ENCODE results near the gene FOXO1.

The FOXO1 gene

GRCh38 chr13:40604135-40604534, 62.3 kb downstream of the FOXO1 start:
- DNase-seq: no peak

DNA sequence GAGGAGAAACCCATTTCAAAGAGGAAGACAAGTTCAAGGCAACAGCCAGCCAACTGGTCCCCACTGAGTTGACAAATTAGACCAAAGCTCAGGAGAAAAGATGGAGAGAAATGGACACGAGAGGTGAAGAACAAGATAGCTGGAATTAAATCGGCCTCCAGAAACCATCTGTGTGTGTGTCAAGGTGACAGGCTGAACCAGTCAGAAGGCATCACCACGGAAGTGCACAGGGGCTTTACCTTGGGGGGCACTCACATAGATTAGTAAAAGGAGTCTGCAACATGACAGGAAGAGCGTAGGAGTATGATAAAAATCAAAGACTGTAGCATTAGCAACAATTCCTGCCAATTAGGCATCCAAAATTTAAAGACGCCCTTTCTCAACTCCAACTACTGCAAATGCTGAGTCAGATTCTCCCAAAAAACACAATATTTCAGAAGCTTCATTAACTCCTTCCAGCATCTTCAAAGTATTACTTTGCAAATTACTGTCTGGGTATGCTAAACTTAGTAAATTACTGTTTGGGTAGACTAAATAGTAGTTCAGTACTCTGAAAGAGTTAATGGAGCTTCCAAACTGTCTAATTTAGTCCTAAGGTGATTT, 66.2 kb downstream of the FOXO1 start:
- no peak for DNase-seq

DNA sequence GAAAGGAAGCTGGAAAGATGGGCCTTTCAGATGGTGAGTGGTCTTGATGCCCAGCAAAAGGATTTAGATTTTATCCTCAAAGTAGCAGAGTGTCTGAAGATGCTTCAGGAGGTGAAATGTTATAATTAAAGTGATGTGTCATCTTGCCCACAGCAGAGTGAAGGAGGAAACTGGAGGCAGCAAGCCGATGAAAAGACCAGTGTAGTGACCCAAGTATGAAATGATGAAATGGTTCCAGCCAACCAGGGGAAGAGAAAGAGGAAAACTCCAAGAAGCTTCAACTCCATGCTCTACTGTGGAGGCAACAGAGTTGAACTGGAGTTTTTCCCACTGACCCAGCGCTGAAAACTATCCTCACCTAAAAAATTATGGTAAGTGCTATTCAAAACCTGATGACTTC, 66.7 kb downstream of the FOXO1 start:
- no peak for DNase-seq

GRCh38 chr13:40599124-40599523, 67.3 kb downstream of the FOXO1 start:
- no peak for DNase-seq

DNA sequence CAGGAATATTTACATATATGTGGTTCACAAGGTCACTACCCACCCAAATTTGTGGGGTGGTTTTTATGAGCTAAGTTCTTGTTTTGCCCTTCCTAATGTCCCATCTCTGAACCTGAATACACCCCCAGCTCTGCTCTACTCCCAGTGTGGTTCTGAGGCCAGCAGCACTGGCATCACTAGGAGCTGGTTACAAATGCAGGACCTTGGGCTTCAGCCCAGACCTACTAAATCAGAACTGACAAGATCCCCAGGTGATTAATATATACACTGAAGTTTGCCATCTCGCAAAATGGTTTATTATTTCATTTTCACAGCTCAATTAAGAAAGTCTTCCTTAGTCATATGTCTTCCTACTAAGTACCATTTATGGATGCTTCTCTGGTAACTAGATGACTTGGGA, 67.9 kb downstream of the FOXO1 start:
- DNase-seq: no peak

GRCh38 chr13:40597735-40598365, 68.6 kb downstream of the FOXO1 start:
- no peak for DNase-seq

DNA sequence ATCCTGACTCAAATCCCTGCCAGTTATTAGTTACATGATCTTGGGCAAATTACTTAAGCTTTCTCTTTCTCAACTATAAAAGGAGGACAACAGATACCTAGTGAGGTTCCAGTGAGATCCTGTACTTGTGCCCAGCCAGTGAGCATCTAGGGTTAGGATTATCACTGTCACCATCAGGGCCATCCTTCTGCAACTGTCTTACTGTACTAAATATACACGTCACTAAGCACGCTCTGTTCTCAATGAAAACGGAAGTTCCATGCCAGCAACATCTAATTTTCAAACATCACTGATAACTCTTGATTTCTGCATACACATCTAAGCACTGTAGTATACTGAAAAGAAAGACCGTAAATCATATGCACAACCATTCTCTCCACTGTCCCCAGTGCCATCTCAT, 70.0 kb downstream of the FOXO1 start:
- no peak for DNase-seq

DNA sequence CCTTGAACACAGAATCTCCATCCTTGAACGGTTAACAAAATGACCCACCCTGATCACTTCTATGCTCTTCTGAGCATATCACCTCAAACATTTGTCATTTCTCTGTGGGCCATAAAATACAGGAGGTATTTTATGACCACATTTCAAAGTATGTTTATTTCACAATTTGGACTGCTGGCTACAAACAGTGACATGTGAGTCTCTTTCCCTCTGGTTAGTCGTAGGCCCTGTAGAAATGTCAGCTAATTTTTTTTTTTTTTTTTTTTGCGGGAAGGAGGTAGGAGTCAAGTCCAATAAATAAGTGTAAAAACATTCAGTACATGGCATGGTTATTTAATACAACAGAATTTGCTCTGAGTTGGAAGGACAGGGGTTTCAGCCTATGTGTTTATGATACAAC, 70.7 kb downstream of the FOXO1 start:
- no peak for DNase-seq

- DNase-seq: no peak
Observed at GRCh38 chr13:40592035-40592434, 74.4 kb downstream of the FOXO1 start.

DNA sequence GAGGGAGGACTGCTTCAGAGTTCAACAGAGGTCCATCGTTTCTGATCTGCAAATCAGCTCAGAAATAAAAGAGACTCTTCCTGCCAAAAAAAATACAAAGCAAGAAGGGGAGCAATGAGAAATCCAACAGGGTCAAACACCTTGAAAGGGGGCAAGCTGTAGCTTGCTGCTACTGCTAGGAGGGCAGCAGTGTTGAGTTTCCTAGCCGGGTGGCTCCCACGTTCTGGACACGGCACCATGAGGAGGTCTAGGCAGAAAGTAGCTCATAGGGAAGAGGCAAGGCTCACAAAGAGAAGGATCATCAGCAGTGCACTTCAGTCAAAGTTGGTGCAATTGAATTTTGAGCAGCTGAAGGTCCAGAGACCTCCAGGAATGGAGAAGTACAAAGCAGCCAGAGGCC, 75.3 kb downstream of the FOXO1 start:
- no peak for DNase-seq

- DNase-seq: no peak
Observed at GRCh38 chr13:40590112-40590862, 76.2 kb downstream of the FOXO1 start.

DNA sequence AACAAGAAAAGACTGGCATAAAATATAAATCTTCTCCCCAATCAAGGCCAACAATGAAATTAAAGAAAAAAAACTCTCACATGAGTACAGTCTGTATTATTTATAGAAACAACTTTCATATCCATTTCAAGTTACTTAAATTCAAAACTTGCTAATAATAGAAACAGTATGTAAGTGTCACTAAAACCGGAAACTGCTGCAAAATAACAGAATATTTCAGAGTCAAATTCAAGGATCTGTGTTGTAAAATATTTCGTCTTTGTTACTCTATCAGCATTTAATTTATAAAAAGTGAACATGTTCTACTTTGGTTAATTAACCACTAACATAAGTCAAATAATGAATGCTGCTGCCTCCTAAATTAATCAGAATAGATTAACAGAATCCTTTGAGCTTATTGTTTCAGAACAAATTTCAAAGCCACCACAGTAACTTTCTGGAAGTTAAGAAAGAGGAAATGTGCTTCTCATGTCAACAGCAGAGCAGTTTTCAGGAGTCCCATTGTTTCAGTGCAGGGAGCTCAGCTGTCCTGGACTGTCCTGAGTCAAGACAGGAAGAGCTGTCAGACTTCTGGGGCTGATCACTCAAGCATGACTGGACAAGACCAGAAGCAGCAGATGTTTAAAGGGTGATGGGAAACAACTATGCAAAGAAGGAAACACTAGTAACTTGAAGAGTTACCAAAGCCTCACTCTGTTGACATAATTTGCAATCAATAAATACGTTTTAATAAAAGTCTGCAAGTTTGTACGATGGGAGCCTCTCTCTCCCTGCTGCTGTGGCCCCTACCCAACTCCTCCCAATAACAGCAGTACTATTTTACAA, 76.9 kb downstream of the FOXO1 start:
- peak; percentile 20 for DNase-seq

DNA sequence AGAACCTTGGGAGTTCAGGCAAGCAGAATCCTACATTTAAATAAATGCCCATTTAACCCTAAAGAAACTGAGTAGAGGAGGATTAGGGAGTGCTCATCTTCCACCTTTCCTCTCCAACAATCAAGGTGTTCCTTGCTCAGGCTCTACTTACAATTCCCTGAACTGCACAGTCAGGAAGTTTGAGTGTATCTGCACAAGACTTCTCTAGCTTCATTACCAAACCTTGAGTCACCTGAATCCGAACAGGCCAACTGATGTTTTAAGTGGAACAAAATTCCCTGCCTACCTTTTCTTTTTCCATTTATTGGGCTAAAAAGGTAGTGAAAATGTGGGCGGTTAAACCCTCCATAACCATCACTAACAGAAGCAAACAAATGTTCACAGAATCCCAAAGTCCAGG, 78.3 kb downstream of the FOXO1 start:
- no peak for DNase-seq

DNA sequence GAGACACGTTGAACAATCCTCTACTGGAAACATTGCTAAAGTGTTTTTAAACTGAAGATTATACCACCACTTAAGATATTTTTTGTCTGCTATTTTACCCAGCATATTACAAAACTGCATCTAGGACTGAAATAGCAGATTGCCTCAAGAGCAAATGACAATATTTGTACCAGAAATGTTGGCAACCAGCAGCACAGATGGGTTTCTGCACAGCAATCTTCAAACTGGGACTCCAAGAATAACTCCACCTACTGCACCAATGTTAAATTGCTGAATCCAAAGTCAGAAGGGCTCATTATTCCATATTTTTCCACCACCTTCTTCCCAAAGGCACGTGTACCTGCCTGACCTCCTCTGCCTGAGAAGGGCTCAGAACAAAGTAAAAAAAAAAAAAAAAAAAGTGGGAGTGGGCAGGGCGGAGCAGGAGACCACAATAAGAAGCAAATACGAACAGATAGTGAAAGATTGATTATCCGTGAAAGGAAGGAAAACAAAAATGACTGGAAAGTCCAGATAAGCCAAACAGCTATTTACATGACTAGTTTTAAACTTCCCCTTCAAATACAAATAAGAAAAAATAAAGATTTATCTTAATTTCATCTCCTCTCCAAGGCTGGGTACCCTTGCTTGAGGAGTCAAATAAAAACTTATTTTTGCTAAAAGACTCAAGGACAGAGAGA, 79.4 kb downstream of the FOXO1 start:
- DNase-seq: no peak

DNA sequence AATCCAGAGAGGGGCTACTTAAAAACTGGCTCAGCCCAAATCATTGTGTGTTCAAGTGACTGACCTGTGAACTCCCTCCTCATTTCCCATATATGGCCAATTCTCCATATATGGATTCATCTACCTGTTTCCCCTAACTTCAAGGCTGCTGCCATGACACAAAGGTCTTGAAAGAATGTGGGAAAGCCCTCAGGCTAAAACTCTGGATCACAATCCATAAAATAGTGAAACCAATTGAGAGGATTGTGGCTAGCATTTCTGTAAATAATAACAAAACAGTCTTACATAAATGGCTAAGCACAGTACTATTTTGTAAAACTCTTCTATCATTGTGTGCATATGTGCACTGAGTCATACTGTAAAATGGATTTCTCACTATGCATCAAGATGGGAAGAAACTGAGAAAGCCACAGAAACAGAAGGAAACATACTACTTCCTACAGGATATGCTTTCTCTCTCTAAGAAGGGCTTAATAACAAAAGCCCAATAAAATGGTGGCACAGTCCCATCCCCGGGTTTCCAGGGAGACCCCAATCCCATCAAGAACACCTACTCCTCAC, 80.5 kb downstream of the FOXO1 start:
- no peak for DNase-seq

DNA sequence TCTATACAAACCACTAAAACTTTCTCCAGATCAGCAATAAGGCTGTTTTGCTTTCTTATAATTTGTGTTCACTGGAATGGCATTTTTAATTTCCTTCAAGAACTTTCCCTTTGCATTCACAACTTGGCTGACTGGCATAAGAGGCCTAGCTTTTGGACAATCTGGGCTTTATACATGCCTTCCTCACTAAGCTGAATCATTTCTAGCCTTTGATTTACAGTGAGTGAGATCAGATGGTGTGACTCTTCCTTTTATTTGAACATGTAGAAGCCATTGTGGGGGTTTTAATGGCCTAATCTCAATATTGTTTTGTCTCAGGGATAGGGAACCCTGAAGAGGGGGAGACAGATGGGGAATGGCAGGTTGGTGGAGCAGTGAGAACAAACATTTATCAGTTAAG, 82.7 kb downstream of the FOXO1 start:
- no peak for DNase-seq

DNA sequence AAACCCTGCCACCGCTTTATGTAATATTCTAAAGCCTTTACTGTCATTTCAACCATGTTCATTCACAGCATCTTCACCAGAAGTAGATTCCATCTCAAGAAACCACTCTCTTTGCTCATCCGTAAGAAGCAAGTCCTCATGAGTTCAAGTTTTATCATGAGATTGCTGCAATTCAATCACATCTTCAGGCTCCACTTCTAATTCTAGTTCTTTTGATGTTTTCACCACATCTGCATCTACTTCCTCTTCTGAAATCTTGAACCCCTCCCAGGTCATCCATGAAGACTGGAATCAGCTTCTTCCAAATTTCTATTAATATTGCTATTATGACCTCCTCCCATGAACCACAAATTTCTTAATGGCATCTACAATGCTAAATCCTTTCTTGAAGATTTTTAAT, 83.9 kb downstream of the FOXO1 start:
- DNase-seq: no peak

- DNase-seq: no peak
Observed at GRCh38 chr13:40581277-40581579, 85.2 kb downstream of the FOXO1 start.

- DNase-seq: no peak
Observed at GRCh38 chr13:40580566-40581276, 85.7 kb downstream of the FOXO1 start.

- DNase-seq: no peak
Observed at GRCh38 chr13:40579535-40579934, 86.9 kb downstream of the FOXO1 start.

DNA sequence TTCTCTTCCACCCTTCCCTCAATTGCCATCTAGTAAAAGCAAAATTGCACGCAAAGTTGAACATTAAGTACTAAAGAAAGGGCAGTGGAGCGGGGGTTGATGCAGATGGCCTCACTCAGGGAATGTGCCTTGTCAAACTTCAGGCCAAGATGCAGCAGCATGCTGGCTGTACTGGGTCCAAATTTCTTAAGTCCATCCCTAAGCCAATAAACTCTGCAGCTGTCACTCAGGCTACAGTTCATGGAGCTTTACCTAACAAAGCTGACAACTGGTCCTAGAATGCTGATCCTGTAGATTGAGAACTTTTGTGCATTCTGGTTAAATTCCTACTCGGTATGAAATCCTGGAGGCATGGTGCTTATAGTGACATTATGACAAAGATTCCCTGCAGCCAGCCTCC, 88.4 kb downstream of the FOXO1 start:
- DNase-seq: no peak

DNA sequence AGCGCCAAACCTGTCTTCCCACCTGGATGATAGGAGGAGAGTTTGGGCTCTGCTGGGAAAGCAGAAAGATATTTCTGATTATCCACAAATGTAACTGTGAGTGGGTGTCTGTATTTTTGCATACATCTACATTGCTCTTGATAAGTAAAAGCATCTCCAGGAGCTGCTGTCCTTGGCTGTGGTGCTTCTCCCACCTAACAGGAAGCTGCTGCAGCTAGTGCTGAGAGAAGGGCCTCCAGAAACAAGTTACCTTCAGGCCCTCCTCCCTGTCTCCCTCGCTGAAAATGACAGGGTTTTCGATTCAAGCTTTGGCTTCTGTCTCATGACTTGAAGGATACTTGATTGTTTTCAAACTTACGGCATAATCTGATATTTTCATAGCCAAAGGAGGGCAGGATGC, 90.1 kb downstream of the FOXO1 start:
- DNase-seq: no peak
